HepG2 (cell line): Measurements from ENCODE around the gene SP140L. TPM values are rescaled to one million over a fixed set of nuclear protein-coding genes. Genes with fewer than 3 reads are reported as not detected.

Experiments used
- ARID5B ChIP-seq: IDR thresholded peaks from 2 replicates; pipeline ENCODE4 v1.4.0; 2020; ENCODE audit warnings: mild to moderate bottlenecking, missing genetic modification reagents
- ARNT ChIP-seq: fragments of 450-650 bp; IDR thresholded peaks from 2 replicates; pipeline ENCODE4 v1.6.1; 2017
- ATRX ChIP-seq: sonication (generic); formaldehyde crosslinking; IDR thresholded peaks from 2 replicates; pipeline ENCODE4 v1.4.0; 2020; ENCODE audit warnings: missing genetic modification reagents, borderline replicate concordance
- CEBPG ChIP-seq: IDR thresholded peaks from 2 replicates; pipeline ENCODE4 v1.6.1; 2016
- DNMT3B ChIP-seq: conservative IDR thresholded peaks from 2 replicates; pipeline ENCODE4 v1.6.1; 2016; ENCODE audit warnings: missing biosample characterization, control low read depth
- FOXK1 ChIP-seq: sonication (generic); formaldehyde crosslinking; IDR thresholded peaks from 2 replicates; pipeline ENCODE4 v1.4.0; 2020; ENCODE audit warnings: low read depth, missing genetic modification reagents, borderline replicate concordance
- IRF2 ChIP-seq: IDR thresholded peaks from 2 replicates; pipeline ENCODE4 v1.6.1; 2018; ENCODE audit warnings: missing genetic modification reagents, missing compliant biosample characterization
- JARID2 ChIP-seq: sonication (generic); formaldehyde crosslinking; IDR thresholded peaks from 2 replicates; pipeline ENCODE4 v1.8.1; 2023; ENCODE audit warnings: missing genetic modification reagents, inconsistent platforms; ENCODE audit not compliant: insufficient replicate concordance
- PHF20 ChIP-seq: sonication (generic); formaldehyde crosslinking; IDR thresholded peaks from 2 replicates; pipeline ENCODE4 v1.5.0; 2020; ENCODE audit warnings: mild to moderate bottlenecking, missing genetic modification reagents
- RNF2 ChIP-seq: fragments of 450-650 bp; conservative IDR thresholded peaks from 2 replicates; pipeline ENCODE4 v1.6.1; 2016; ENCODE audit warnings: low read depth
- SIN3B ChIP-seq: fragments of 150-350 bp; IDR thresholded peaks from 2 replicates; pipeline ENCODE4 v1.6.1; 2014; ENCODE audit warnings: low read length
- SP1 ChIP-seq, 2 experiments: fragments of 450-650 bp in 1 of 2; sonication (generic) in 1 of 2; formaldehyde crosslinking in 1 of 2; IDR thresholded peaks; 2 replicates each; pipeline versions ENCODE4 v1.4.0 to v1.6.1; 2016 to 2020; ENCODE audit warnings: missing genetic modification reagents in 1 of 2
- TOE1 ChIP-seq: sonication (generic); formaldehyde crosslinking; IDR thresholded peaks from 2 replicates; pipeline ENCODE4 v1.4.0; 2020; ENCODE audit warnings: mild to moderate bottlenecking, missing genetic modification reagents
- ZBTB2 ChIP-seq: sonication (generic); formaldehyde crosslinking; IDR thresholded peaks from 2 replicates; pipeline ENCODE4 v1.8.0; 2022; ENCODE audit warnings: low read depth, missing genetic modification reagents
- ZBTB42 ChIP-seq: sonication (generic); formaldehyde crosslinking; IDR thresholded peaks from 2 replicates; pipeline ENCODE4 v1.5.0; 2020; ENCODE audit warnings: mild to moderate bottlenecking, missing genetic modification reagents
- ZNF205 ChIP-seq: IDR thresholded peaks from 2 replicates; pipeline ENCODE4 v1.6.1; 2018; ENCODE audit warnings: missing biosample characterization, missing genetic modification reagents
- ZNF264 ChIP-seq: sonication (generic); formaldehyde crosslinking; IDR thresholded peaks from 2 replicates; pipeline ENCODE4 v1.4.0; 2020; ENCODE audit warnings: missing genetic modification reagents
- ZNF552 ChIP-seq: sonication (generic); formaldehyde crosslinking; IDR thresholded peaks from 2 replicates; pipeline ENCODE4 v1.9.0; 2022; ENCODE audit warnings: missing genetic modification reagents, mild to moderate bottlenecking, borderline replicate concordance
- ZNF609 ChIP-seq: sonication (generic); formaldehyde crosslinking; IDR thresholded peaks from 2 replicates; pipeline ENCODE4 v1.4.0; 2020; ENCODE audit warnings: mild to moderate bottlenecking, missing genetic modification reagents, borderline replicate concordance
- ZNF614 ChIP-seq: IDR thresholded peaks from 2 replicates; pipeline ENCODE4 v1.6.1; 2018; ENCODE audit warnings: missing biosample characterization, missing genetic modification reagents, inconsistent platforms, borderline replicate concordance
- ZNF691 ChIP-seq: sonication (generic); formaldehyde crosslinking; IDR thresholded peaks from 2 replicates; pipeline ENCODE4 v1.4.0; 2020; ENCODE audit warnings: missing genetic modification reagents, low read depth, mild to moderate bottlenecking, borderline replicate concordance
- ZNF878 ChIP-seq: sonication (generic); formaldehyde crosslinking; IDR thresholded peaks from 2 replicates; pipeline ENCODE4 v1.8.1; 2023; ENCODE audit warnings: mild to moderate bottlenecking, missing genetic modification reagents, moderate library complexity
- polyA plus RNA-seq, 8 experiments: library from polyadenylated mRNA; depleted of rRNA in 3 of 8; stranded (reverse) in 7 of 8; unstranded in 1 of 8; fragments of >200 nt; fragmentation: Illumina TruSeq in 4 of 8; extraction: Trizol in 4 of 8; gene quantifications; 2 replicates each; pipeline versions ENCODE4 v1.2.1 to v1.2.3, GENCODE V29; 2011 to 2016; ENCODE audit warnings: low read depth in 4 of 8, missing spikeins in 1 of 8, mixed read lengths in 1 of 8; ENCODE audit not compliant: insufficient read depth in 1 of 8
- total RNA-seq, 5 experiments: library from RNA; depleted of rRNA; stranded (reverse); fragments of >200 nt; fragmentation: Illumina TruSeq; extraction: Trizol; gene quantifications; 2 replicates each; pipeline ENCODE4 v1.2.3, GENCODE V29; 2016; ENCODE audit warnings: low read depth in 1 of 5

Gene SP140L
- total and polyA plus RNA-seq, 2 of the 13 experiments (the other 11 are each of a cell fraction or from before 2014, with no cell fraction given) = 10.9 to 17.5 TPM

GRCh38 chr2:230356084-230356483 is 29.1 kb downstream of the SP140L start (continued):
- TF ChIP-seq SIN3B (no peak), ZBTB2 (CRISPR knock-in tag) (no peak), RNF2 (no peak), FOXK1 (CRISPR knock-in tag) (no peak), PHF20 (CRISPR knock-in tag) (no peak), ZNF878 (no peak), SP1 (IDR thresholded peaks at IDR 0.05) (no peak), SP1 (CRISPR knock-in tag; IDR thresholded peaks at IDR 0.05) (no peak), ZNF691 (CRISPR knock-in tag) (no peak), ARID5B (CRISPR knock-in tag) (peak; percentile 88), ZNF264 (no peak), ZNF205 (CRISPR knock-in tag) (no peak), ZBTB42 (CRISPR knock-in tag) (no peak), DNMT3B (no peak), CEBPG (CRISPR knock-in tag) (peak; percentile 93), ARNT (no peak), ZNF614 (CRISPR knock-in tag) (0 out of 2 replicates have a peak, but pooled peaks have one; percentile 36), TOE1 (CRISPR knock-in tag) (no peak), ZNF552 (CRISPR knock-in tag) (no peak), JARID2 (CRISPR knock-in tag) (no peak), ATRX (CRISPR knock-in tag) (no peak), IRF2 (CRISPR knock-in tag) (0 out of 2 replicates have a peak, but pooled peaks have one; percentile 58), ZNF609 (0 out of 2 replicates have a peak, but pooled peaks have one; percentile 40)
